Nephron progenitor cell (in vitro differentiated cells): Measurements from ENCODE around the gene TRMU.
"Not testable (repeated sequence)": the region's sequence is repeated elsewhere in the genome, so short reads cannot be mapped to it uniquely, and the experiment has no call there.

ENCODE experiments used
- DNase-seq: peaks from one replicate; pipeline ENCODE4 v3.0.0; 2021
- H3K27ac Mint-ChIP-seq: 2 replicates; pipeline ENCODE4 v1.8.0; 2021; ENCODE audit warnings: mild to moderate bottlenecking, moderate library complexity, mixed read lengths
- H3K27me3 Mint-ChIP-seq: 2 replicates; pipeline ENCODE4 v1.8.0; 2021; ENCODE audit warnings: mild to moderate bottlenecking, low read depth, mixed read lengths; ENCODE audit not compliant: poor library complexity
- H3K36me3 Mint-ChIP-seq: 2 replicates; pipeline ENCODE4 v1.8.0; 2021; ENCODE audit warnings: low read depth, mixed read lengths
- H3K4me1 Mint-ChIP-seq: 2 replicates; pipeline ENCODE4 v1.8.0; 2021; ENCODE audit warnings: mixed read lengths
- H3K4me3 Mint-ChIP-seq: 2 replicates; pipeline ENCODE4 v1.8.0; 2021; ENCODE audit warnings: mild to moderate bottlenecking, moderate library complexity, mixed read lengths
- H3K9me3 Mint-ChIP-seq: 2 replicates; pipeline ENCODE4 v1.8.0; 2021; ENCODE audit warnings: mild to moderate bottlenecking, moderate library complexity, mixed read lengths
- TF ChIP-seq, protein P1 (sequence below): fragments of 200-600 bp; sonication (generic); IDR thresholded peaks from 2 replicates; pipeline ENCODE4 v1.5.0; 2021; ENCODE audit warnings: antibody characterized with exemption

TRMU gene

GRCh38 chr22:46394622-46395021 lies 59.1 kb downstream of the TRMU start:
- TF ChIP-seq, protein P1, sequence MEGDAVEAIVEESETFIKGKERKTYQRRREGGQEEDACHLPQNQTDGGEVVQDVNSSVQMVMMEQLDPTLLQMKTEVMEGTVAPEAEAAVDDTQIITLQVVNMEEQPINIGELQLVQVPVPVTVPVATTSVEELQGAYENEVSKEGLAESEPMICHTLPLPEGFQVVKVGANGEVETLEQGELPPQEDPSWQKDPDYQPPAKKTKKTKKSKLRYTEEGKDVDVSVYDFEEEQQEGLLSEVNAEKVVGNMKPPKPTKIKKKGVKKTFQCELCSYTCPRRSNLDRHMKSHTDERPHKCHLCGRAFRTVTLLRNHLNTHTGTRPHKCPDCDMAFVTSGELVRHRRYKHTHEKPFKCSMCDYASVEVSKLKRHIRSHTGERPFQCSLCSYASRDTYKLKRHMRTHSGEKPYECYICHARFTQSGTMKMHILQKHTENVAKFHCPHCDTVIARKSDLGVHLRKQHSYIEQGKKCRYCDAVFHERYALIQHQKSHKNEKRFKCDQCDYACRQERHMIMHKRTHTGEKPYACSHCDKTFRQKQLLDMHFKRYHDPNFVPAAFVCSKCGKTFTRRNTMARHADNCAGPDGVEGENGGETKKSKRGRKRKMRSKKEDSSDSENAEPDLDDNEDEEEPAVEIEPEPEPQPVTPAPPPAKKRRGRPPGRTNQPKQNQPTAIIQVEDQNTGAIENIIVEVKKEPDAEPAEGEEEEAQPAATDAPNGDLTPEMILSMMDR: no peak
- Mint-ChIP-seq H3K36me3 (no peaks in the 10 kb centered on the region), H3K4me1 (peaks cover 15% of the 10 kb centered on the region), H3K9me3 (no peaks in the 10 kb centered on the region), H3K27ac (no peak overlapping the region), H3K27me3 (no peaks in the 10 kb centered on the region), H3K4me3 (no peak overlapping the region)
- DNase-seq: no peak

- Mint-ChIP-seq H3K27me3 (no peaks in the 10 kb centered on the region), H3K4me3 (no peak overlapping the region), H3K4me1 (peaks cover 11% of the 10 kb centered on the region), H3K36me3 (no peaks in the 10 kb centered on the region), H3K9me3 (no peaks in the 10 kb centered on the region), H3K27ac (no peak overlapping the region)
- no peak for DNase-seq
- TF ChIP-seq, protein P1: no peak
These were observed 59.6 kb downstream of the TRMU start for GRCh38 chr22:46395145-46395544.

- not testable (repeated sequence) for H3K4me1 Mint-ChIP-seq, H3K36me3 Mint-ChIP-seq, H3K9me3 Mint-ChIP-seq, H3K27me3 Mint-ChIP-seq, H3K27ac Mint-ChIP-seq, DNase-seq, H3K4me3 Mint-ChIP-seq
These were observed 61.5 kb downstream of the TRMU start for GRCh38 chr22:46397049-46397448.

DNA sequence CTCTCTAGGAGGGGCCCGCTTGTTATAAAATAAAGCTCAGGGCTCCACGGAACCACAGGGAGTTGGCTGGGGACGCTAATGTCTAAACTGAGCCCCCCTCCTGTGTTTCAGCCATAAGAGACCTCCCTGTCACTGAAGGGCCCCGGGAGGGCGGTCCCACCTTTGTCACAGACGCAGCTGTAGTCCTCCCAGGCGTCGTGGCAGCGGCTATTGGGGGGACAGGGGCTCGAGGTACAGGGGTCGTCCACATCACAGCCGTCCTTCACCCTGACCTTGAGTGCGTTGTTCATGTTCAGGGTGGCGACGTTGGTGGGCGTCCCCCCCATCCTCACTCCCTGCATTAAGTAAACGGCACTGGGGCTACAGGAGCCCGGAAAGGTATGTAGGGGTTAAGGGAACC lies 62.0 kb downstream of the TRMU start:
- Mint-ChIP-seq H3K4me3 (no peak overlapping the region), H3K36me3 (no peaks in the 10 kb centered on the region), H3K9me3 (no peaks in the 10 kb centered on the region), H3K27me3 (no peaks in the 10 kb centered on the region), H3K4me1 (no peaks in the 10 kb centered on the region), H3K27ac (no peak overlapping the region)
- TF ChIP-seq, protein P1: no peak
- DNase-seq: no peak

DNA sequence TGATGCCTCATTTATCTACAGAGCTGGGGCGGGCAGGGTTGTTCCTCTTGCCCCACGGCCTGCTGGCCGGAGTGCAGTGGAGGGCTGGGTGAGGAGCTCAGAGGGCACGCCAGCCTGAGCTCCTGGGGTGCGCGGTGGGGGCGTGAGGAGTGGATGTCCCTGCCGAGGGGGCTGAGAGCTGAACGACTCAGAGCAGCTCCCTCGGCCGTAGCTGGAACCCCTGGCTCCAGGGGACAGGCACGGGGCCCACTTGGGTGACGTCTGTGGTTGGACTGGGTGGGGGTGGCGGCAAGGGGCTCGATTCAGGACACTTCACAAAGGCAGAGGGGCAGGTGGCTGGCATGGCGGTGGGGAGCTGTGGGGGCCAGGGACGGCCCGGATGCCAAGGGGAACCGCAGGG lies 62.4 kb downstream of the TRMU start:
- H3K27me3 Mint-ChIP-seq: no peaks in the 10 kb centered on the region
- no peak for DNase-seq
- H3K36me3 Mint-ChIP-seq: no peaks in the 10 kb centered on the region
- H3K27ac Mint-ChIP-seq: no peak overlapping the region
- H3K9me3 Mint-ChIP-seq: no peaks in the 10 kb centered on the region
- no peaks in the 10 kb centered on the region for H3K4me1 Mint-ChIP-seq
- H3K4me3 Mint-ChIP-seq: no peak overlapping the region
- TF ChIP-seq, protein P1: no peak

- H3K27ac Mint-ChIP-seq: no peak overlapping the region
- no peaks in the 10 kb centered on the region for H3K27me3 Mint-ChIP-seq
- no peak overlapping the region for H3K4me3 Mint-ChIP-seq
- no peaks in the 10 kb centered on the region for H3K36me3 Mint-ChIP-seq
- H3K9me3 Mint-ChIP-seq: no peaks in the 10 kb centered on the region
- DNase-seq: no peak
- no peaks in the 10 kb centered on the region for H3K4me1 Mint-ChIP-seq
- TF ChIP-seq, protein P1: no peak
These were observed 63.9 kb downstream of the TRMU start for GRCh38 chr22:46399251-46400024.
